ENCODE measurements around the gene SHCBP1L.

The SHCBP1L gene

GRCh38 chr1:182877842-182878241 lies 75.1 kb downstream of the SHCBP1L start:
- H3K27me3 ChIP-seq (ENCODE audit: control insufficient read depth in 5 of 5, insufficient read depth in 4 of 5, low read length in 5 of 5), result no peaks in the 10 kb centered on the region
- no peaks in the 10 kb centered on the region for H3K4me1 ChIP-seq (ENCODE audit: control insufficient read depth in 5 of 5, insufficient read depth in 5 of 5, low read length in 5 of 5)
- no peak overlapping the region for H3K4me3 ChIP-seq (ENCODE audit: low read depth in 1 of 5, low read length in 5 of 5)
- no peak overlapping the region for H3K27ac ChIP-seq (ENCODE audit: low read depth, low read length)
- H3K9ac ChIP-seq (ENCODE audit: low read length in 5 of 5), result no peak overlapping the region
- no peaks in the 10 kb centered on the region for H3K9me3 ChIP-seq (ENCODE audit: control insufficient read depth in 5 of 5, low read length in 5 of 5)
- peaks cover 87 to 99% (median 98%) of the 10 kb centered on the region in 5 donors for H3K36me3 ChIP-seq (ENCODE audit: control insufficient read depth in 5 of 5, insufficient read depth in 5 of 5, low read length in 5 of 5)

- no peak overlapping the region for H3K9ac ChIP-seq (ENCODE audit: low read length in 5 of 5)
- H3K27ac ChIP-seq (ENCODE audit: low read depth, low read length), result no peak overlapping the region
- H3K9me3 ChIP-seq (ENCODE audit: control insufficient read depth in 5 of 5, low read length in 5 of 5), result no peaks in the 10 kb centered on the region
- H3K36me3 ChIP-seq (ENCODE audit: control insufficient read depth in 5 of 5, insufficient read depth in 5 of 5, low read length in 5 of 5), result peaks cover 88 to 100% (median 96%) of the 10 kb centered on the region in 5 donors
- no peaks in the 10 kb centered on the region for H3K4me1 ChIP-seq (ENCODE audit: control insufficient read depth in 5 of 5, insufficient read depth in 5 of 5, low read length in 5 of 5)
- no peak overlapping the region for H3K4me3 ChIP-seq (ENCODE audit: low read depth in 1 of 5, low read length in 5 of 5)
- no peaks in the 10 kb centered on the region for H3K27me3 ChIP-seq (ENCODE audit: control insufficient read depth in 5 of 5, insufficient read depth in 4 of 5, low read length in 5 of 5)
Measured at GRCh38 chr1:182877331-182877730, 75.6 kb downstream of the SHCBP1L start.

GRCh38 chr1:182875889-182876288 lies 77.1 kb downstream of the SHCBP1L start:
- no peak overlapping the region for H3K4me3 ChIP-seq (ENCODE audit: low read depth in 1 of 5, low read length in 5 of 5)
- no peaks in the 10 kb centered on the region for H3K4me1 ChIP-seq (ENCODE audit: control insufficient read depth in 5 of 5, insufficient read depth in 5 of 5, low read length in 5 of 5)
- no peak overlapping the region for H3K9ac ChIP-seq (ENCODE audit: low read length in 5 of 5)
- H3K36me3 ChIP-seq (ENCODE audit: control insufficient read depth in 5 of 5, insufficient read depth in 5 of 5, low read length in 5 of 5), result peaks cover 80 to 99% (median 90%) of the 10 kb centered on the region in 5 donors
- no peaks in the 10 kb centered on the region for H3K27me3 ChIP-seq (ENCODE audit: control insufficient read depth in 5 of 5, insufficient read depth in 4 of 5, low read length in 5 of 5)
- H3K27ac ChIP-seq (ENCODE audit: low read depth, low read length), result no peak overlapping the region
- H3K9me3 ChIP-seq (ENCODE audit: control insufficient read depth in 5 of 5, low read length in 5 of 5), result no peaks in the 10 kb centered on the region

GRCh38 chr1:182872881-182873280 lies 80.1 kb downstream of the SHCBP1L start:
- Histone ChIP-seq H3K4me1 (ENCODE audit: control insufficient read depth in 5 of 5, insufficient read depth in 5 of 5, low read length in 5 of 5) (peaks cover 0 to under 1% (median 0%) of the 10 kb centered on the region in 5 donors), H3K27ac (ENCODE audit: low read depth, low read length) (no peak overlapping the region), H3K27me3 (ENCODE audit: control insufficient read depth in 5 of 5, insufficient read depth in 4 of 5, low read length in 5 of 5) (no peaks in the 10 kb centered on the region), H3K9me3 (ENCODE audit: control insufficient read depth in 5 of 5, low read length in 5 of 5) (no peaks in the 10 kb centered on the region), H3K9ac (ENCODE audit: low read length in 5 of 5) (no peak overlapping the region), H3K36me3 (ENCODE audit: control insufficient read depth in 5 of 5, insufficient read depth in 5 of 5, low read length in 5 of 5) (peaks cover 68 to 95% (median 85%) of the 10 kb centered on the region in 5 donors), H3K4me3 (ENCODE audit: low read depth in 1 of 5, low read length in 5 of 5) (no peak overlapping the region)

GRCh38 chr1:182869241-182869666 lies 83.7 kb downstream of the SHCBP1L start:
- no peak overlapping the region for H3K4me3 ChIP-seq (ENCODE audit: low read depth in 1 of 5, low read length in 5 of 5)
- peaks cover 73 to 93% (median 79%) of the 10 kb centered on the region in 5 donors for H3K36me3 ChIP-seq (ENCODE audit: control insufficient read depth in 5 of 5, insufficient read depth in 5 of 5, low read length in 5 of 5)
- no peak overlapping the region for H3K9ac ChIP-seq (ENCODE audit: low read length in 5 of 5)
- no peaks in the 10 kb centered on the region for H3K9me3 ChIP-seq (ENCODE audit: control insufficient read depth in 5 of 5, low read length in 5 of 5)
- H3K27ac ChIP-seq (ENCODE audit: low read depth, low read length), result no peak overlapping the region
- no peaks in the 10 kb centered on the region for H3K27me3 ChIP-seq (ENCODE audit: control insufficient read depth in 5 of 5, insufficient read depth in 4 of 5, low read length in 5 of 5)
- H3K4me1 ChIP-seq (ENCODE audit: control insufficient read depth in 5 of 5, insufficient read depth in 5 of 5, low read length in 5 of 5), result peaks cover 0 to 4% (median 0%) of the 10 kb centered on the region in 5 donors

GRCh38 chr1:182867861-182868260 lies 85.1 kb downstream of the SHCBP1L start:
- no peak overlapping the region for H3K27ac ChIP-seq (ENCODE audit: low read depth, low read length)
- peaks cover 0 to 4% (median 0%) of the 10 kb centered on the region in 5 donors for H3K4me1 ChIP-seq (ENCODE audit: control insufficient read depth in 5 of 5, insufficient read depth in 5 of 5, low read length in 5 of 5)
- H3K9ac ChIP-seq (ENCODE audit: low read length in 5 of 5), result no peak overlapping the region
- H3K9me3 ChIP-seq (ENCODE audit: control insufficient read depth in 5 of 5, low read length in 5 of 5), result no peaks in the 10 kb centered on the region
- peaks cover 69 to 93% (median 79%) of the 10 kb centered on the region in 5 donors for H3K36me3 ChIP-seq (ENCODE audit: control insufficient read depth in 5 of 5, insufficient read depth in 5 of 5, low read length in 5 of 5)
- H3K4me3 ChIP-seq (ENCODE audit: low read depth in 1 of 5, low read length in 5 of 5), result no peak overlapping the region
- no peaks in the 10 kb centered on the region for H3K27me3 ChIP-seq (ENCODE audit: control insufficient read depth in 5 of 5, insufficient read depth in 4 of 5, low read length in 5 of 5)

GRCh38 chr1:182863940-182864339 lies 89.0 kb downstream of the SHCBP1L start:
- Histone ChIP-seq H3K9ac (ENCODE audit: low read length in 5 of 5) (no peak overlapping the region), H3K27ac (ENCODE audit: low read depth, low read length) (no peak overlapping the region), H3K4me1 (ENCODE audit: control insufficient read depth in 5 of 5, insufficient read depth in 5 of 5, low read length in 5 of 5) (peaks cover 0 to 4% (median 0%) of the 10 kb centered on the region in 5 donors), H3K9me3 (ENCODE audit: control insufficient read depth in 5 of 5, low read length in 5 of 5) (no peaks in the 10 kb centered on the region), H3K27me3 (ENCODE audit: control insufficient read depth in 5 of 5, insufficient read depth in 4 of 5, low read length in 5 of 5) (no peaks in the 10 kb centered on the region), H3K4me3 (ENCODE audit: low read depth in 1 of 5, low read length in 5 of 5) (no peak overlapping the region), H3K36me3 (ENCODE audit: control insufficient read depth in 5 of 5, insufficient read depth in 5 of 5, low read length in 5 of 5) (peaks cover 83 to 96% (median 89%) of the 10 kb centered on the region in 5 donors)

- Histone ChIP-seq H3K27me3 (ENCODE audit: control insufficient read depth in 5 of 5, insufficient read depth in 4 of 5, low read length in 5 of 5) (no peaks in the 10 kb centered on the region), H3K4me3 (ENCODE audit: low read depth in 1 of 5, low read length in 5 of 5) (no peak overlapping the region), H3K9ac (ENCODE audit: low read length in 5 of 5) (peak overlapping the region in 1 of 5 donors; percentile 11), H3K4me1 (ENCODE audit: control insufficient read depth in 5 of 5, insufficient read depth in 5 of 5, low read length in 5 of 5) (peaks cover 0 to 2% (median 0%) of the 10 kb centered on the region in 5 donors), H3K27ac (ENCODE audit: low read depth, low read length) (no peak overlapping the region), H3K9me3 (ENCODE audit: control insufficient read depth in 5 of 5, low read length in 5 of 5) (no peaks in the 10 kb centered on the region), H3K36me3 (ENCODE audit: control insufficient read depth in 5 of 5, insufficient read depth in 5 of 5, low read length in 5 of 5) (peaks cover 87 to 98% (median 93%) of the 10 kb centered on the region in 5 donors)
Measured at GRCh38 chr1:182862827-182863226, 90.1 kb downstream of the SHCBP1L start.

- Histone ChIP-seq H3K27ac (ENCODE audit: low read depth, low read length) (no peak overlapping the region), H3K4me3 (ENCODE audit: low read depth in 1 of 5, low read length in 5 of 5) (no peak overlapping the region), H3K9me3 (ENCODE audit: control insufficient read depth in 5 of 5, low read length in 5 of 5) (no peaks in the 10 kb centered on the region), H3K27me3 (ENCODE audit: control insufficient read depth in 5 of 5, insufficient read depth in 4 of 5, low read length in 5 of 5) (no peaks in the 10 kb centered on the region), H3K36me3 (ENCODE audit: control insufficient read depth in 5 of 5, insufficient read depth in 5 of 5, low read length in 5 of 5) (peaks cover 91 to 98% (median 96%) of the 10 kb centered on the region in 5 donors), H3K9ac (ENCODE audit: low read length in 5 of 5) (no peak overlapping the region), H3K4me1 (ENCODE audit: control insufficient read depth in 5 of 5, insufficient read depth in 5 of 5, low read length in 5 of 5) (no peaks in the 10 kb centered on the region)
Measured at GRCh38 chr1:182861994-182862393, 91.0 kb downstream of the SHCBP1L start.

- no peaks in the 10 kb centered on the region for H3K4me1 ChIP-seq (ENCODE audit: control insufficient read depth in 5 of 5, insufficient read depth in 5 of 5, low read length in 5 of 5)
- no peak overlapping the region for H3K27ac ChIP-seq (ENCODE audit: low read depth, low read length)
- H3K9ac ChIP-seq (ENCODE audit: low read length in 5 of 5), result no peak overlapping the region
- H3K9me3 ChIP-seq (ENCODE audit: control insufficient read depth in 5 of 5, low read length in 5 of 5), result no peaks in the 10 kb centered on the region
- no peak overlapping the region for H3K4me3 ChIP-seq (ENCODE audit: low read depth in 1 of 5, low read length in 5 of 5)
- H3K27me3 ChIP-seq (ENCODE audit: control insufficient read depth in 5 of 5, insufficient read depth in 4 of 5, low read length in 5 of 5), result no peaks in the 10 kb centered on the region
- H3K36me3 ChIP-seq (ENCODE audit: control insufficient read depth in 5 of 5, insufficient read depth in 5 of 5, low read length in 5 of 5), result peaks cover 87 to 98% (median 96%) of the 10 kb centered on the region in 5 donors
Measured at GRCh38 chr1:182860658-182861057, 92.3 kb downstream of the SHCBP1L start.
